A549 (cell line): ENCODE results near the gene FAM120B.

Experiments used
- CEBPB ChIP-seq, 2 experiments: fragments of >200 bp in 1 of 2; sonication (Bioruptor Twin) in 1 of 2; formaldehyde crosslinking in 1 of 2; IDR thresholded peaks; 2 replicates each; pipeline ENCODE4 v1.6.1; 2012 to 2016
- CTCF ChIP-seq: fragments of >200 bp; sonication (Bioruptor Twin); formaldehyde crosslinking; IDR thresholded peaks from 3 replicates; pipeline ENCODE4 v1.5.1; 2016
- HES2 ChIP-seq: fragments of >200 bp; sonication (Bioruptor Twin); formaldehyde crosslinking; IDR thresholded peaks from 2 replicates; pipeline ENCODE4 v1.6.1; 2016
- MAX ChIP-seq: IDR thresholded peaks from 2 replicates; pipeline ENCODE4 v1.6.1; 2012
- PBX3 ChIP-seq: IDR thresholded peaks from 2 replicates; pipeline ENCODE4 v1.6.1; 2012
- POLR2A ChIP-seq: IDR thresholded peaks from 2 replicates; pipeline ENCODE4 v1.6.1; 2012; ENCODE audit warnings: mild to moderate bottlenecking, low read length
- RFX5 ChIP-seq: fragments of 450-650 bp; IDR thresholded peaks from 2 replicates; pipeline ENCODE4 v1.7.1; 2014; ENCODE audit warnings: antibody characterized with exemption, mild to moderate bottlenecking, moderate library complexity
- RNF2 ChIP-seq: fragments of 200-600 bp; sonication (generic); IDR thresholded peaks from 2 replicates; pipeline ENCODE4 v1.6.1; 2016; ENCODE audit warnings: low read depth, mild to moderate bottlenecking, antibody characterized with exemption, moderate library complexity, borderline replicate concordance
- SMC3 ChIP-seq: fragments of >200 bp; sonication (Bioruptor Twin); formaldehyde crosslinking; IDR thresholded peaks from 3 replicates; pipeline ENCODE4 v1.6.1; 2018; ENCODE audit warnings: inconsistent platforms
- ZSCAN20 ChIP-seq: fragments of 250-450 bp; sonication (Bioruptor Pico); IDR thresholded peaks from 2 replicates; pipeline ENCODE4 v1.8.0; 2022; ENCODE audit warnings: mild to moderate bottlenecking, moderate library complexity

GRCh38 chr6:170276369-170277057 is 30.0 kb upstream of the FAM120B start:
- TF ChIP-seq POLR2A (no peak), CTCF (no peak), PBX3 (no peak), MAX (no peak), ZSCAN20 (CRISPR knock-in tag) (no peak), RFX5 (no peak), HES2 (no peak), SMC3 (no peak), CEBPB (IDR thresholded peaks at IDR 0.05) (no peak), RNF2 (no peak)
